Astrocyte of the spinal cord (primary cell): ENCODE data around the gene RPL19.
"Not testable (repeated sequence)": the region's sequence is repeated elsewhere in the genome, so short reads cannot be mapped to it uniquely, and the experiment has no call there.

Experiments
- DNase-seq: peaks from one replicate; pipeline ENCODE4 v3.0.0; 2011; ENCODE audit warnings: low read depth, low spot score
- H3K4me3 ChIP-seq: 2 replicates; pipeline ENCODE4 v1.5.1; 2011; ENCODE audit warnings: low read depth, mild to moderate bottlenecking, low read length, moderate library complexity
- CTCF ChIP-seq: IDR thresholded peaks from 2 replicates; pipeline ENCODE4 v1.5.1; 2012; ENCODE audit warnings: low read depth, mild to moderate bottlenecking, low read length, inconsistent platforms
- in situ Hi-C: cut with HindIII; loops from 2 replicates; pipeline ENCODE4 v1.10.0; 2017; ENCODE audit warnings: low sequenced_read_pairs

The RPL19 gene

GRCh38 chr17:39240631-39241030 lies 40.5 kb downstream of the RPL19 start:
- H3K4me3 ChIP-seq: no peak overlapping the region
- no peak for DNase-seq
- in situ Hi-C loops: no loop called here
- no peak for TF ChIP-seq CTCF

- in situ Hi-C loops: no loop called here
- no peak for TF ChIP-seq CTCF
- no peak for DNase-seq
- no peak overlapping the region for H3K4me3 ChIP-seq
Measured at GRCh38 chr17:39243155-39243554, 43.1 kb downstream of the RPL19 start.

- DNase-seq: no peak
- H3K4me3 ChIP-seq: no peak overlapping the region
- no peak for TF ChIP-seq CTCF
- in situ Hi-C loops: no loop called here
Measured at GRCh38 chr17:39244016-39244599, 44.0 kb downstream of the RPL19 start.

GRCh38 chr17:39244600-39245570 lies 44.8 kb downstream of the RPL19 start:
- no peak overlapping the region for H3K4me3 ChIP-seq
- in situ Hi-C loops: no loop called here
- peak; percentile 84 for DNase-seq
- TF ChIP-seq CTCF: peak; percentile 95

- in situ Hi-C loops: no loop called here
- DNase-seq: no peak
- H3K4me3 ChIP-seq: no peak overlapping the region
- TF ChIP-seq CTCF: no peak
Measured at GRCh38 chr17:39246274-39246673, 46.2 kb downstream of the RPL19 start.

GRCh38 chr17:39250076-39250475 lies 50.0 kb downstream of the RPL19 start:
- H3K4me3 ChIP-seq, in situ Hi-C loops, DNase-seq: not testable (repeated sequence)

GRCh38 chr17:39251997-39252396 lies 51.9 kb downstream of the RPL19 start:
- TF ChIP-seq CTCF: no peak
- DNase-seq: no peak
- H3K4me3 ChIP-seq: no peak overlapping the region
- in situ Hi-C loops: no loop called here
